Measurements from ENCODE around the gene CIB4.
A peak's percentile ranks its signal among the peaks of the same experiment; 100 is the strongest.

Gene CIB4

DNA sequence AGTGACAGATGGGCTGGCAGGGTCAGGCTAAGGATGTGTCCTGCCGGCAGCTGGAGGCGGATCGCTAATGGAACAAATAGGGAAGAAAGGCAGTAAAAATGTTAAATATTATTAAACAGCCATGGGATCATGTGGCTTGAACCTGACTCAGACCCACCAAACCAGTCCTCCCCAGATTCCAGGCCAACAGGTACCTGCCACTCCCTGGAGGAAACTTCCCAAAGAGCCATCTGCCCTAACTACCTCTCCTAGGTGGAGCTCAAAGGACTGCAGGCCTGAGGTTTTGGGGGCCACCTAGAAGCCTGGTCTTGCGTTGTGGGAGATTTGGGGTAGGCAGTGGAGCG lies 34.3 kb downstream of the CIB4 start:
- no peak for DNase-seq (ENCODE audit: low spot score)

- no peak for DNase-seq (ENCODE audit: low spot score)
Measured at GRCh38 chr2:26605999-26606846, 34.9 kb downstream of the CIB4 start.

DNA sequence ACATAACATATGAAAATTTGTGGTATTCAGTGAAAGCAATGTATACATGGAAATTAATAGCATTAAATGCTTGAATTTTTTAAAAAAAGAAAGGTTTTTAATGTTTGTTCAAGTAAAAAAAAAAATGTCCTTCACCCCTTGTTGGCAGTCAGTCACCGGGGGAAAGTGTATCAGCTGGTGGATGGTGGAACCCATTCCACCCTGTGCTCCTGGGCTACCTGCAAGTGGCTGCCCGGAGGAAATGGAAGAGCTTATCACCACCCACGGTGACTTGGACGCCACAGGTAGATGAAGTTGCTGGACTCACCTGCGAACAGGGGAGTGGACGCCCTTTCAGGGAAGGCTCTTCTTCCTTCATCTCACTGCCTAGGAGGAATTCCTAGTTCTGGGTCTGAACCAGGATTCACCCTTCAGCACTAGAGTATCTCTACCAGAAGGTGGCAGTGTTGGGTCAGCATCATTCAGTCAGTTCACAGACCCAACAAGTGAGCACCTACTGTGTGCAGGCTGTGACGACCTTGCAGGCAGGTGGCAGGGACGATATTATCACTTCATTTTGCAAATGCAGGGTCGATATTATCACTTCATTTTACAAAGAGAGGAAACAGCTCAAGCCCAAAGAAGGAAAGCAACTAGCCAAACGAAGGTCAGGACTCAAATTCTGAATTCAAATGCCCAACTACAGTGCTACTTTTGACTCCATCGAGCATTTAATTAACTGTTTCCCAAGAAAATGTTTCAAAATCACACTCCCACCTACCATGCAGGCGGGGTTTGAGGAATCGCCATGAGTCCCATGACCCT lies 35.8 kb downstream of the CIB4 start:
- peak; percentile 71 for DNase-seq (ENCODE audit: low spot score)

GRCh38 chr2:26602575-26602974 lies 38.6 kb downstream of the CIB4 start:
- no peak for DNase-seq (ENCODE audit: low spot score)

DNA sequence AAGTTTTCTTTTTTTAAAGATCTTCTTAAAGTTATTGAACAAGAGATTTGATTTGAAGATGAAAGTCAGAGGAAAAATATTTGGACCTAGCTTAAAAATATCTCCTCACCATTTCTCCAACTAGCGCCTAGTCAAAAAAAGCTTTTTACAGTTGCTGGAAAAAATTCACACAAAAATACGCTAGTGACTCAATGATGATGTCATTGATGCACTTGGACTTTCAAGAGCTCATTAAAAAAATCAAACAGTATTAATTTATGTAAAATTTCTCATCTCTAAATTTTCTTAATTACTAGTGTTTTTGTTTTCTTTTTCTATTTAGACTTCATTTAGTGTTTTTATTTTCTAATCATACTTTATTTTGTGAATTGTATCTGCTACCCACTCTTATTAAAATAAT lies 41.8 kb downstream of the CIB4 start:
- DNase-seq (ENCODE audit: low spot score) = no peak

GRCh38 chr2:26598996-26599373 lies 42.2 kb downstream of the CIB4 start:
- DNase-seq (ENCODE audit: low spot score) = no peak

GRCh38 chr2:26598336-26598995 lies 42.7 kb downstream of the CIB4 start:
- DNase-seq (ENCODE audit: low spot score) = no peak

DNA sequence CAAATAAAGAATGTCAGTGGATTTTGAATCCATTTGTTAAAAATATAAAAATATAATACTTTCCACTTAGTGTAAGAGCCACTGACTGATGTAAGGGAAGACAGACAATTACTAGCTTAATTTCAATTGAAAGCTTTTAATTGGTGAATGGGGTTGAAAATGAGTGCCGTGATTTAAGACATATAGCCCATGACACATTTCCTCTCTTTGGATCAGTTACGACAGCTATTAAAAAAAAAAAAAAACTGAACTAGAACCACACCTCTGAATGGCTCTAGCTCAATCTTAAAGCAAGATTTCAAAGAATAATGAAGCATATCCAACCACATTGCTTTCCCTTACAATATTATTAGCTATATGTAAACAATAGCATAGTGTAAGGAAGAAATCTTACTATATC lies 44.0 kb downstream of the CIB4 start:
- DNase-seq (ENCODE audit: low spot score) = no peak

GRCh38 chr2:26595146-26595545 lies 46.0 kb downstream of the CIB4 start:
- no peak for DNase-seq (ENCODE audit: low spot score)

DNA sequence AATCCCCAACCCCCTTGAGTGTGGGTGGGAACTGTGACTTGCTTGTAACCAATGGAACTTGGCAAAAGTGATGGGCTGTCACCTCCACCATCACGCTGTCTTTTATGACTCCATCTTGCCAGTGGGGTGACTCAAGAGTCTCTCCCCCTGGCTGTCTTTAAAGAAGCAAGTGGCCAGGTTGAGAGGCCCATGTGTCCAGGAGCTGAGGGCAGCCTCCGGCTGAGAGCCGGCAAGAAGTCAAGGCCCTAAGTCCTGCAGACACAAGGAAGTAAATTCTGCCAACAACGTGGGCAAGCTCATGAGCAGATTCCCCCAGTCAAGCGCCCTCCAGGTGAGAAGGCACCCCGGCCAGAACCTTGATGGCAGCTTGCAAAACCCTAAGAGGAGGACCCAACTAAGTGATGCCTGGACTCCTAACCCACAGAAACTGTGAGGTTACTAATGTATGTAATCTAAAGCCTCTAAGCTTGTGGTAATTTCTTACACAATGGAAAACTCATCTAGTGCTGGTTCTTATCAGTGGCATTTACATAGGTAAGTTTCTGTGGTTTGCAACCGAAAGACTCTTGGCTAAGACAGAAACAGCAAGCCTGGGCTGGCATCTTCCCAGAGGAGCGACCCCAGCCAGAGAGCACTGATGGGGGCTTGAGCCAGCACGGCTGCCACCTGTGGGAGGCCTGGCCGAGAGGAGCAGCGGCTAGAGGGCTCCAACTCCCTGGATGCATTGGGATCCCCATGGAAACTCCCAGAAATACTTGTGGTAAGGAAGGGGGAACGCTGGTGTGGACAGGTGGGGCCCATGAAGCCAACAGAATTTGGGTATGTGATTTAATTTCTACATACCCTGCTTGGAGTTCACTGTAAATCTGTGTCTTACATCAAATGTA lies 49.3 kb downstream of the CIB4 start:
- no peak for DNase-seq (ENCODE audit: low spot score)

DNA sequence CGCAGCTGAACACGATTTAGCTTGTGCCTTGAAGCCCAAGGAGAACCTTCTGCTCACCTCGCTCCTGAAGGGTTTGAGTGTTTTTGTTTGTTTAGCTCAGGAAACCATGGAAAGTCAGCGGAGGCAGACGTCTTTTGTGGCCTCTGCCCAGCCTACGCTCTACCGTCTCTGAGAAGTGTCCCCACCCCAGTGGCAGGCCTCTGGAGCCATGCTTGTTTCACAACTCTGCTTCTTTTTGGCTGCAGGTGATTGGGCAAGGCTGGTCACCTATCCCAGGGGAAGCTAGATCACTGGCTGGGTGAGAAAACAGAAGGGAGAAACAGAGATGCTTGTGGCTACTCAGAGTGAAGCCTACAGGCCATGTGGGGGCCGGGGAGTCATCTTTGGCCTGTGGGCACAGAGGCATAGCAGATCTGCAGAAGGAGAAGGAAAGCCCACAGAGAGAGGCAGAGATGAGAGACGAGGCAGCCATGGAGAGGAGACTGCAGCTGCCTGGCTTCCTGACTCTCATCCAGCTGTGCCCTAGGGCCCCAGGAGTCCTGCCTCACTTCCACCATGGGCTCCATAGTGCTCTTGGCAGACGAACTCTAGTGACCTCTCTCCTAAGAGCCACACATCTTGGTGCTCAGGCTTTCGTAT lies 50.1 kb downstream of the CIB4 start:
- no peak for DNase-seq (ENCODE audit: low spot score)

DNA sequence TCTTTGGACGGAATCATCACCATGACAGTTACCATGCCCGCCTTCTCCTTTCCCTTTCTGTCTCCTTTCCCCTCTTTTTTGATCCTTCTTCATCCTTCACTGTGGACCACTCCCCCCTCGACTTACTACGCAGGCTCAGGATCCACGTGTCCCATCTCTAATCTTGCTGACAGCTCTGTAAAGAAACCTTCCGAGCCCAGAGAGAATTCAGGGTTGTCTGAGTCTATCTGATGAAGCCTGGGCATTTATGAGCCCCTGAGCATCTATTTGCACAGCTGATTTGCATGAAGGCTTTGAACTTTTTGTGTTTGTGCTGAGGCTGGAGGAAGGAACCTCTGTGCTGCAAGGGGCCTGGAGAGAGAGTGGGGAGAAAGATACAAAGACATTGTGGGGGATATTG lies 50.7 kb downstream of the CIB4 start:
- no peak for DNase-seq (ENCODE audit: low spot score)

GRCh38 chr2:26588576-26588975 lies 52.6 kb downstream of the CIB4 start:
- DNase-seq (ENCODE audit: low spot score) = no peak

- DNase-seq (ENCODE audit: low spot score) = no peak
Measured at GRCh38 chr2:26587994-26588393, 53.2 kb downstream of the CIB4 start.

- DNase-seq (ENCODE audit: low spot score) = no peak
Measured at GRCh38 chr2:26585966-26586365, 55.2 kb downstream of the CIB4 start.

DNA sequence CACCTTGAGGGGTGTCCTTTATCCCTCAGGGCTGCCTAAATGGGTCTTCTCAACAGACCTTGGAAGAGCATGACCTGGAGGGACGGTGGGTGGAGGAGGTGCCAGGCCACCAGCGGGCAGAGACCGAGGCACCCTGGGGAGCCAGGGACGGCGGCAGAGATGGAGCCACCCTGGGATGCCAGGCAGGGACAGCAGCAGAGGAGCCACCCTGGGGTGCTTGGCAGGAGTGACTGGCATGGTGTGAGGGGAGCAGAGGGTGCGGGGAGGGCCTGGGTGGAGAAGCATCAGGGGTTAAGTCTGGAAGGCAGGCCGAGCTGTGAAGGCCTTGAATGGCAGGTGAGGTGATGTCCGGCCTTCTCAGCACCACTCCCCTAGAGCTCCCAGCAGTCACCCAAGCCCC lies 56.1 kb downstream of the CIB4 start:
- DNase-seq (ENCODE audit: low spot score) = no peak

DNA sequence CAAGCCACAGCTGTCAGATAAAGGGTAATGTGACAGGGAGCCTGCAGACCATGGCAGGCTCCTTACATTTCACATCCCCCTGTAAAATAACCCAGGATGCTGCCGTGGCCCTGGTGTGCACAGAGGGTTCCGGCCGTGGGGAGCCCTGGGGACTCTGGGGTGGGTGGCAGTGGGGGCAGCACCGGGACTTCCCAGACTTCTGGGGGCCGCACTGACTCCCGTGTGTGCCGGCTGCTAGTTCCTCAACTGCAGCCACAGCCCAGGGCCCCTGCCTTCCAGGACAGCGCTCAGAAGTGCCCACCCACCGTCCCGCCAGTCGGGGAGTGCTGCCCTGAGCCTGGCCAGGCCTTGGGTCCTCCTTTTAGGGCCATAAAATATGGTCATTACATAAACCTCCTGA lies 56.5 kb downstream of the CIB4 start:
- no peak for DNase-seq (ENCODE audit: low spot score)

GRCh38 chr2:26584191-26584590 lies 57.0 kb downstream of the CIB4 start:
- no peak for DNase-seq (ENCODE audit: low spot score)

DNA sequence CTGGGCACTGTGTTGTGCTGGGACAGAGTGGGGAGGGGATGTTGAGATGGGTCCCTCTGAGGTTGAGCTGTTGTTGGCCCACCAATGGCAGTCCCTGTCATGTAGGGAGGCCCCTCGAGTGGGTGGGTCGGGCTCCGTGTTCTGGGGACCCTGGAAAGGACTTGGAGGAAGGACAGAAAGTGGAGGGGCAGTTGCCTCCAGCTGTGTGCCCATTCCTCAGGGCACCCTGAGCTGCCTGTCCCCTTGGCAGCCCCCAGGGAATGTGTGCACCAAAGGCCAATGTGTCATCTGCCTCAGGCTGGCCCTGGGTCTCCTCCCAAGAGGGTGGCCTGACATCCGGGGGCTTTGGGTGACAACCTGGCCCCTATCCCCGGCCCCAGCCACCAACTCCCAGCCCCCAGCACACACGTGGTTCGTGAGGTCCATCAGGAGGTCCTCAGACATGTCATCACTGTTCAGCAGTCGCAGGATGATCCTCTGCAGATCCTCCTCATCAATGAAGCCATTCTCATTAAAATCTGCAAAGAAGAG lies 57.7 kb downstream of the CIB4 start:
- DNase-seq (ENCODE audit: low spot score) = no peak

GRCh38 chr2:26582890-26583289 lies 58.3 kb downstream of the CIB4 start:
- no peak for DNase-seq (ENCODE audit: low spot score)

Measured in cerebellar cortex (tissue), 1 donor.